Liver (tissue), 9 donors: ENCODE data around the gene SLC25A26. TPM values are rescaled to one million over a fixed set of nuclear protein-coding genes. Genes with fewer than 3 reads are reported as not detected.

Experiments used
- DNase-seq: peaks from one replicate; pipeline ENCODE4 v3.0.0-alpha.2; 2017; ENCODE audit warnings: low spot score
- H3K27ac ChIP-seq, 2 donors: one replicate each; pipeline ENCODE4 v1.7.0; 2013; ENCODE audit warnings: inconsistent platforms in 2 of 2, low read length in 2 of 2, control low read depth in 1 of 2, low read depth in 1 of 2, mild to moderate bottlenecking in 1 of 2
- H3K27me3 ChIP-seq, 4 donors: one replicate each; pipeline versions ENCODE4 v1.6.1 to v1.7.0; 2013; ENCODE audit warnings: low read length in 3 of 4, inconsistent platforms in 1 of 4, mild to moderate bottlenecking in 1 of 4, moderate library complexity in 1 of 4; ENCODE audit not compliant: control insufficient read depth in 4 of 4, insufficient read depth in 4 of 4
- H3K36me3 ChIP-seq, 4 donors: one replicate each; pipeline versions ENCODE4 v1.6.1 to v1.7.0; 2013; ENCODE audit warnings: low read length in 3 of 4, mild to moderate bottlenecking in 3 of 4, low read depth in 1 of 4, moderate library complexity in 1 of 4; ENCODE audit not compliant: control insufficient read depth in 4 of 4, insufficient read depth in 3 of 4
- H3K4me1 ChIP-seq, 4 donors: one replicate each; pipeline versions ENCODE4 v1.6.1 to v1.7.0; 2013; ENCODE audit warnings: low read length in 3 of 4, mild to moderate bottlenecking in 3 of 4, moderate library complexity in 1 of 4; ENCODE audit not compliant: control insufficient read depth in 4 of 4, insufficient read depth in 4 of 4
- H3K4me3 ChIP-seq, 3 donors: one replicate each; pipeline versions ENCODE4 v1.6.1 to v1.7.0; 2013; ENCODE audit warnings: low read length in 3 of 3, control low read depth in 1 of 3, low read depth in 1 of 3, mild to moderate bottlenecking in 1 of 3
- H3K9ac ChIP-seq, 2 donors: one replicate each; pipeline ENCODE4 v1.7.0; 2013; ENCODE audit warnings: low read length in 2 of 2, mild to moderate bottlenecking in 2 of 2, moderate library complexity in 2 of 2, control low read depth in 1 of 2, low read depth in 1 of 2
- H3K9me3 ChIP-seq, 4 donors: one replicate each; pipeline versions ENCODE4 v1.6.1 to v1.7.0; 2013; ENCODE audit warnings: low read length in 3 of 4; ENCODE audit not compliant: control insufficient read depth in 4 of 4
- EGR1 ChIP-seq, 2 donors: IDR thresholded peaks; 2 replicates each; pipeline ENCODE4 v1.6.1; 2016 to 2018; ENCODE audit warnings: antibody characterized with exemption in 2 of 2, low read depth in 2 of 2
- FOXA1 ChIP-seq: IDR thresholded peaks from 2 replicates; pipeline ENCODE4 v1.6.1; 2016; ENCODE audit warnings: antibody characterized with exemption
- FOXA2 ChIP-seq: IDR thresholded peaks from 2 replicates; pipeline ENCODE4 v1.6.1; 2016; ENCODE audit warnings: antibody characterized with exemption
- GABPA ChIP-seq, 2 donors: IDR thresholded peaks in 1 of 2; conservative IDR thresholded peaks in 1 of 2; 2 replicates each; pipeline ENCODE4 v1.6.1; 2016; ENCODE audit warnings: antibody characterized with exemption in 2 of 2, mild to moderate bottlenecking in 1 of 2, moderate library complexity in 1 of 2
- HNF4A ChIP-seq, 2 donors: conservative IDR thresholded peaks; 2 replicates each; pipeline ENCODE4 v1.6.1; 2016; ENCODE audit warnings: antibody characterized with exemption in 2 of 2, mild to moderate bottlenecking in 2 of 2
- HNF4G ChIP-seq: IDR thresholded peaks from 2 replicates; pipeline ENCODE4 v1.6.1; 2016; ENCODE audit warnings: antibody characterized with exemption
- RAD21 ChIP-seq, 2 donors: IDR thresholded peaks; 2 replicates each; pipeline ENCODE4 v1.6.1; 2016; ENCODE audit warnings: antibody characterized with exemption in 2 of 2, mild to moderate bottlenecking in 2 of 2
- REST ChIP-seq: IDR thresholded peaks from 2 replicates; pipeline ENCODE4 v1.6.1; 2016; ENCODE audit warnings: antibody characterized with exemption, mild to moderate bottlenecking
- RXRA ChIP-seq, 2 donors: IDR thresholded peaks; 2 replicates each; pipeline ENCODE4 v1.6.1; 2017 to 2018; ENCODE audit warnings: antibody characterized with exemption in 2 of 2, mild to moderate bottlenecking in 1 of 2
- SP1 ChIP-seq: IDR thresholded peaks from 2 replicates; pipeline ENCODE4 v1.6.1; 2018; ENCODE audit warnings: antibody characterized with exemption, mild to moderate bottlenecking
- TAF1 ChIP-seq: conservative IDR thresholded peaks from 2 replicates; pipeline ENCODE4 v1.6.1; 2016; ENCODE audit warnings: antibody characterized with exemption, mild to moderate bottlenecking
- YY1 ChIP-seq: IDR thresholded peaks from 2 replicates; pipeline ENCODE4 v1.6.1; 2016; ENCODE audit warnings: antibody characterized with exemption, mild to moderate bottlenecking
- WGBS: extraction: QIAGEN DNeasy Blood & Tissue Kit; methylation state at CpG from one replicate; pipeline ENCODE4 v1.1.7; 2013; 5-methylcytosine and 5-hydroxymethylcytosine counted together
- polyA plus RNA-seq, 2 donors: library from polyadenylated mRNA; stranded (reverse) in 1 of 2; unstranded in 1 of 2; fragments of 200-250 nt in 1 of 2; fragments of >200 nt in 1 of 2; fragmentation: Nextera tagmentation in 1 of 2; extraction: Ambion mirVana in 1 of 2; gene quantifications; one replicate each; pipeline versions ENCODE4 v1.2.1 to v1.2.3, GENCODE V29; 2013 to 2015
- total RNA-seq, 2 donors: library from RNA; depleted of rRNA; stranded (reverse); fragments of >200 nt; gene quantifications; one replicate each; pipeline ENCODE4 v1.2.3, GENCODE V29; 2014
- TF ChIP-seq, protein P1 (sequence below): IDR thresholded peaks from 2 replicates; pipeline ENCODE4 v1.6.1; 2016; ENCODE audit warnings: antibody characterized with exemption
- TF ChIP-seq, protein P2 (sequence below): IDR thresholded peaks from 2 replicates; pipeline ENCODE4 v1.6.1; 2016; ENCODE audit warnings: antibody characterized with exemption
- TF ChIP-seq, protein P3 (sequence below): fragments of 150-350 bp; IDR thresholded peaks from 2 replicates; pipeline ENCODE4 v1.5.1; 2017; ENCODE audit warnings: improper control_type of control experiment, low read depth, low read length; ENCODE audit not compliant: missing input control
- TF ChIP-seq, protein P4 (sequence below): IDR thresholded peaks from 2 replicates; pipeline ENCODE4 v1.6.1; 2016; ENCODE audit warnings: antibody characterized with exemption
- donor health status: healthy.
- donor health status: healthy.
- donor health status: healthy.
- donor health status: healthy.
- donor health status: healthy.

The SLC25A26 gene
- total and polyA plus RNA-seq, 4 donors, result 9.9 to 21.6 (median 12.8) TPM

GRCh38 chr3:66268864-66269263 lies 48.1 kb downstream of the SLC25A26 start:
- TF ChIP-seq, protein P1, sequence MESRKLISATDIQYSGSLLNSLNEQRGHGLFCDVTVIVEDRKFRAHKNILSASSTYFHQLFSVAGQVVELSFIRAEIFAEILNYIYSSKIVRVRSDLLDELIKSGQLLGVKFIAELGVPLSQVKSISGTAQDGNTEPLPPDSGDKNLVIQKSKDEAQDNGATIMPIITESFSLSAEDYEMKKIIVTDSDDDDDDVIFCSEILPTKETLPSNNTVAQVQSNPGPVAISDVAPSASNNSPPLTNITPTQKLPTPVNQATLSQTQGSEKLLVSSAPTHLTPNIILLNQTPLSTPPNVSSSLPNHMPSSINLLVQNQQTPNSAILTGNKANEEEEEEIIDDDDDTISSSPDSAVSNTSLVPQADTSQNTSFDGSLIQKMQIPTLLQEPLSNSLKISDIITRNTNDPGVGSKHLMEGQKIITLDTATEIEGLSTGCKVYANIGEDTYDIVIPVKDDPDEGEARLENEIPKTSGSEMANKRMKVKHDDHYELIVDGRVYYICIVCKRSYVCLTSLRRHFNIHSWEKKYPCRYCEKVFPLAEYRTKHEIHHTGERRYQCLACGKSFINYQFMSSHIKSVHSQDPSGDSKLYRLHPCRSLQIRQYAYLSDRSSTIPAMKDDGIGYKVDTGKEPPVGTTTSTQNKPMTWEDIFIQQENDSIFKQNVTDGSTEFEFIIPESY, result no peak
- TF ChIP-seq, protein P2, sequence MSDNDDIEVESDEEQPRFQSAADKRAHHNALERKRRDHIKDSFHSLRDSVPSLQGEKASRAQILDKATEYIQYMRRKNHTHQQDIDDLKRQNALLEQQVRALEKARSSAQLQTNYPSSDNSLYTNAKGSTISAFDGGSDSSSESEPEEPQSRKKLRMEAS, result no peak
- no peak for TF ChIP-seq RXRA (IDR thresholded peaks at IDR 0.05)
- TF ChIP-seq GABPA (IDR thresholded peaks at IDR 0.05 in 1 of 2, conservative IDR thresholded peaks at IDR 0.05 in 1 of 2), result no peak
- 92% methylated on average over 4 of the region's 4 CpGs for WGBS
- no peak overlapping the region for H3K9ac ChIP-seq
- no peak overlapping the region for H3K4me3 ChIP-seq
- no peaks in the 10 kb centered on the region for H3K27me3 ChIP-seq
- peaks cover 0 to 4% (median under 1%) of the 10 kb centered on the region in 4 donors for H3K36me3 ChIP-seq
- no peaks in the 10 kb centered on the region for H3K9me3 ChIP-seq
- no peak overlapping the region for H3K27ac ChIP-seq
- H3K4me1 ChIP-seq, result peaks cover 0 to 2% (median 0%) of the 10 kb centered on the region in 4 donors
- DNase-seq, result no peak

DNA sequence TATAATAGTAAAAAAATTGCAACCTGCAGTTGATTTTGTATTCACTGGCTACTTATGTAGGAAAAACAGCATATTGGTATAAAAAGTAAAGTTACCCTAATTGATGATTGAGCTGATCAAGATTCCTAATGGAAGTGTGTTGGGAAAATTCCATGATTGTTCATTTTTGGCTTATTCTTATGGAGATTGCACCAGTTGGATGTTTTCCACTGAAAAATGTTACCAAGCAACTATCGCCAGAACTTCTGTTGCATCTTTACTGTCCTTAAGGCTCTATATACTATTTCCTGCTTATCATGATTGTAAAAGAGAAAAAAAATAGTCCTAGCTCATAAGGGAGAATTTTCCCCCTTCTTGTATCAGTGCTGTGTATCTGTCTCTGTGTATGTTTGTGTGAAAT lies 48.6 kb downstream of the SLC25A26 start:
- H3K9ac ChIP-seq, result no peak overlapping the region

More for the DNA sequence above, 48.6 kb downstream of the SLC25A26 start:
- Histone ChIP-seq H3K4me1 (peaks cover 0 to 2% (median 0%) of the 10 kb centered on the region in 4 donors), H3K9me3 (no peaks in the 10 kb centered on the region), H3K36me3 (peaks cover 0 to 2% (median under 1%) of the 10 kb centered on the region in 4 donors), H3K27me3 (no peaks in the 10 kb centered on the region), H3K27ac (no peak overlapping the region), H3K4me3 (no peak overlapping the region)
- no peak for DNase-seq
- TF ChIP-seq TAF1, result no peak
- TF ChIP-seq FOXA1, result no peak
- no peak for TF ChIP-seq RAD21 (IDR thresholded peaks at IDR 0.05)
- no peak for TF ChIP-seq HNF4A (conservative IDR thresholded peaks at IDR 0.05)
- no peak for TF ChIP-seq SP1
- TF ChIP-seq EGR1 (IDR thresholded peaks at IDR 0.05; ENCODE audit: low read depth in 2 of 2), result no peak
- no peak for TF ChIP-seq REST
- TF ChIP-seq, protein P1, result no peak
- TF ChIP-seq YY1, result no peak
- no peak for TF ChIP-seq FOXA2
- TF ChIP-seq, protein P3, sequence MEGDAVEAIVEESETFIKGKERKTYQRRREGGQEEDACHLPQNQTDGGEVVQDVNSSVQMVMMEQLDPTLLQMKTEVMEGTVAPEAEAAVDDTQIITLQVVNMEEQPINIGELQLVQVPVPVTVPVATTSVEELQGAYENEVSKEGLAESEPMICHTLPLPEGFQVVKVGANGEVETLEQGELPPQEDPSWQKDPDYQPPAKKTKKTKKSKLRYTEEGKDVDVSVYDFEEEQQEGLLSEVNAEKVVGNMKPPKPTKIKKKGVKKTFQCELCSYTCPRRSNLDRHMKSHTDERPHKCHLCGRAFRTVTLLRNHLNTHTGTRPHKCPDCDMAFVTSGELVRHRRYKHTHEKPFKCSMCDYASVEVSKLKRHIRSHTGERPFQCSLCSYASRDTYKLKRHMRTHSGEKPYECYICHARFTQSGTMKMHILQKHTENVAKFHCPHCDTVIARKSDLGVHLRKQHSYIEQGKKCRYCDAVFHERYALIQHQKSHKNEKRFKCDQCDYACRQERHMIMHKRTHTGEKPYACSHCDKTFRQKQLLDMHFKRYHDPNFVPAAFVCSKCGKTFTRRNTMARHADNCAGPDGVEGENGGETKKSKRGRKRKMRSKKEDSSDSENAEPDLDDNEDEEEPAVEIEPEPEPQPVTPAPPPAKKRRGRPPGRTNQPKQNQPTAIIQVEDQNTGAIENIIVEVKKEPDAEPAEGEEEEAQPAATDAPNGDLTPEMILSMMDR, result no peak
- TF ChIP-seq, protein P4, sequence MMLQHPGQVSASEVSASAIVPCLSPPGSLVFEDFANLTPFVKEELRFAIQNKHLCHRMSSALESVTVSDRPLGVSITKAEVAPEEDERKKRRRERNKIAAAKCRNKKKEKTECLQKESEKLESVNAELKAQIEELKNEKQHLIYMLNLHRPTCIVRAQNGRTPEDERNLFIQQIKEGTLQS, result no peak
- TF ChIP-seq, protein P2, result no peak
- TF ChIP-seq RXRA (IDR thresholded peaks at IDR 0.05), result no peak
- no peak for TF ChIP-seq GABPA (IDR thresholded peaks at IDR 0.05 in 1 of 2, conservative IDR thresholded peaks at IDR 0.05 in 1 of 2)
- TF ChIP-seq HNF4G, result no peak
- 97% methylated on average over 1 of the region's 1 CpG for WGBS
